GM21528 (cell line): Measurements from ENCODE around the gene SLC9A7.

Experiments used
- ATAC-seq: cut with Tn5 transposase; IDR thresholded peaks from one replicate; pipeline ENCODE4 v1.9.1; 2021; ENCODE audit warnings: mild to moderate bottlenecking, moderate library complexity; ENCODE audit not compliant: unreplicated experiment, low FRiP score

SLC9A7 gene

DNA sequence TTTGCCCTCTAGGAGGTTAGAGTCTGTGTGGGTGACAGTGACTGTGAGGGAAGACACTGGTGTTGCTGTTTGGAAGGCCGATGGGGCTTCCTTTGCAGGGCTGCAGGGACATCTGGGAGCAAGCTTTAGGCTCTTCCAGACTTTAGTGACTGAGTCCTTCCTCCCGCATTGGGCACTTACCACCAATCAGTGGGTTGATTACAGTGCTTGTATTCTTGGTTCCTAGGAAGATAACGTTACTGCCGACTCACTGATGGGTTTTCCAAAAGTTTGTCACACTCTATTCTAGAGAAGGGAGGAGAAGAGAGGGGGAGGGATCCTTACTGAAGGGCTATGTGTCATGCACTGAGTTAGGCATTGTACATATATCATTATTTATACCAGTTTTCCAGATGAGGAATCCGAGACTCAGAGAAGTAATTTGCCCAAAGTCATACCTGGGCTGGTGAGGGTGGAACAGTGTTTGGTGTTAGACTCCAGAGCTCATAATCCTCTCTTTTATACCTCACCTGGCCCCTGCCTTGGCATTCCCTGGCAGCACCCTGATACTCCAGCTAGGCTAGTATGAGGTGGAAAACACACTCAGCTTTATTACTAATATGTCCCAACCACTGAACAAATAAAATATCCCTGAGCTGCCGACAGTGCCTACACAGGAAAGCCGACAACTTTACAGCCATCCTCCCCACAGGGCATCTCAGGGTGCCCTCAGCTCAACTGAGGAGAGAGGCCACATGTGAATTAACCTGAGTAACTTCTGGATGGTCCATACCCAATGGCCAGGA lies 181.5 kb downstream of the SLC9A7 start:
- ATAC-seq, result no peak

DNA sequence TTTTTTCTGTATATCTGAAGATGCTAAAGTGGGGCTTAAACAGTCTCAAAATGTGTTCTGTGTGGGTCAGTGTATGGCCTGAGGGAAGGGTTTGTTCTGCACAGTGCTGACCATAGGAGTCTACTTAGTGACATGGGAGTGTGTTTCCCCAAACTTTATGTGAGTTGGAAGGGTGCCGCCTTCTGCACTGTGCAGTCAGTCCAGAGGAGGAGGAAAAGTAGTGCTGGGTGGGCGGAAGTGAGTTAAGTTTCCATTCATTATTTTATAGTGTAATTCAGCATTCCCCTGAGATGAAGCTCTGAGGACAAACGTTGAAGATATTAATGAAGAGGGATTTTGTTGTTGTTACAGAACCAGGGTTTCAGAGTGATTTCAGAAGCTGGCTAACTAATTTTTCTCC lies 182.5 kb downstream of the SLC9A7 start:
- no peak for ATAC-seq

DNA sequence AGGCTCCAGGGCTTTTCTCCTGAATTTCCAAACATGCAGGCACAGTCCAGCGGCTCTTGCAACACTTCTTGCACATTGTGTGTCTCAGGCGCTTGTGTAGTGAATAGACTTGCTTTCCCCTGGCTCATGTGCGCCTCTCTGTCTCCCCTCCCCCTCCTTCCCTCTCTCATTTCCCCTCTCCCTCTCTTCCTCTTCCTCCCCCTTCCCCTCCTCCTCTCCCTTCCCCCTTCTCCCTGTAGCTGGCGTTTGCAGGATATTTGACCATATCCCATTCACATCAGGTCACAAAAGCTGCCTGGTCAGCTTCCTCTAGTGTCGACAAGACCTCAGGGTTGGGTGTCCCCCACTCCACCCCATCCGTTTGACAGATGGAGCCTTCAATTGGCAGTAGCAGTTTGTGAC lies 182.9 kb downstream of the SLC9A7 start:
- ATAC-seq, result no peak

DNA sequence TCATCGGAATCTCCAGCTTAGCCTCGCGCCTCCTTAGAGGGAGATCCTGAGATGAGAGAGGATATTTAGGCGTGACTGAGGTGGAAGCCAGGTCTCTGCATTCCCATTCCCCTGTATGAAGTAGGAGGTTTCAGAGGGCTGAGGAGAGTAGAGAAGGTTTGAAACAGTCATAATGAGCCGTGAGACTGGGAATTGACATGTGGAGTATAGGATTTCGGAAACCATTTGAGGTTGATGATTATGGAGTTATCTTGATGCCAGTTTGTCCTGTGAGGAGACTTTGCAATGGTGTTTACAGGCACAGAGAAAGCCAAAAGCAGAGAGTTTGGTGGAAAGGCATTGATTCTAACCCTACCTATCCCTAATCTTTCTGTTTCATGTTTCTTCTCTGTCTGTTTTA lies 183.3 kb downstream of the SLC9A7 start:
- no peak for ATAC-seq

DNA sequence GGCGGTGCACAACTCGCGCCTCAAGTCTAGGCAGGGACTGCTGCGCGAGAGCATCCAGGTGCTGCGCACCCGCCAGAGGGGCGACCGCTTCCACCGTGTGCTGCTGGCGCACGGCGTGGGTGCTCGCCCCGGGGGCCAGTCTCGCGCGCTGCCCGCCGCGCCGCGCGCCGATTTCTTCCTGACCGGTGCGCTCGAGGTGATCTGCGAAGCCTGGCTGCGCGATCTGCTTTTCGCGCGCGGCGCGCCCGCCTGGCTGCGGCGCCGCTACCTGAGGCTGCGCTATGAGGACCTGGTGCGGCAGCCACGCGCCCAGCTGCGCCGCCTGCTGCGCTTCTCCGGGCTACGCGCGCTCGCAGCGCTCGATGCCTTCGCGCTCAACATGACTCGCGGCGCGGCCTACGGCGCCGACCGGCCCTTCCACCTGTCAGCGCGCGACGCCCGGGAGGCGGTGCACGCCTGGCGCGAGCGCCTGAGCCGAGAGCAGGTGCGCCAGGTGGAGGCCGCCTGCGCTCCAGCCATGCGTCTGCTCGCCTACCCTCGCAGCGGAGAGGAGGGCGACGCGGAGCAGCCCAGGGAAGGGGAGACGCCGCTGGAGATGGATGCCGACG lies 184.0 kb downstream of the SLC9A7 start:
- peak; percentile 15 for ATAC-seq

DNA sequence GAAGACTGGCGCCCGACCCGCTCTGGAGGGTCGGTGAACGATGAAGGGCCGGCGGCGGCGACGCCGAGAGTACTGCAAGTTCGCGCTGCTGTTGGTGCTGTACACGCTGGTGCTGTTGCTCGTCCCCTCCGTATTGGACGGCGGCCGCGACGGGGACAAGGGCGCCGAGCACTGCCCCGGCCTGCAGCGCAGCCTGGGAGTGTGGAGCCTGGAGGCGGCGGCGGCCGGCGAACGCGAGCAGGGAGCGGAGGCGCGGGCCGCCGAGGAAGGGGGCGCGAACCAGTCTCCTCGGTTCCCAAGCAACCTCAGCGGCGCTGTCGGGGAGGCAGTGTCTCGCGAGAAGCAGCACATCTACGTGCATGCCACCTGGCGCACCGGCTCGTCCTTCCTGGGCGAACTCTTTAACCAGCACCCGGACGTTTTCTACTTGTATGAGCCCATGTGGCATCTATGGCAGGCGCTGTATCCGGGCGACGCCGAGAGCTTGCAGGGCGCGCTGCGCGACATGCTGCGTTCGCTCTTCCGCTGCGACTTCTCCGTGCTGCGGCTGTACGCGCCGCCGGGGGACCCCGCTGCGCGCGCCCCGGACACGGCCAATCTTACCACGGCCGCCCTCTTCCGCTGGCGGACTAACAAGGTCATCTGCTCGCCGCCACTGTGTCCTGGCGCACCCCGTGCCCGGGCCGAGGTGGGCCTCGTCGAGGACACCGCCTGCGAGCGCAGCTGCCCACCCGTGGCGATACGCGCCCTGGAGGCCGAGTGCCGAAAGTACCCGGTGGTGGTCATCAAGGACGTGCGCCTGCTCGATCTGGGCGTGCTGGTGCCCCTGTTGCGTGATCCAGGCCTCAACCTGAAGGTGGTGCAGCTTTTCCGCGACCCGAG lies 184.8 kb downstream of the SLC9A7 start:
- ATAC-seq, result peak; percentile 39

DNA sequence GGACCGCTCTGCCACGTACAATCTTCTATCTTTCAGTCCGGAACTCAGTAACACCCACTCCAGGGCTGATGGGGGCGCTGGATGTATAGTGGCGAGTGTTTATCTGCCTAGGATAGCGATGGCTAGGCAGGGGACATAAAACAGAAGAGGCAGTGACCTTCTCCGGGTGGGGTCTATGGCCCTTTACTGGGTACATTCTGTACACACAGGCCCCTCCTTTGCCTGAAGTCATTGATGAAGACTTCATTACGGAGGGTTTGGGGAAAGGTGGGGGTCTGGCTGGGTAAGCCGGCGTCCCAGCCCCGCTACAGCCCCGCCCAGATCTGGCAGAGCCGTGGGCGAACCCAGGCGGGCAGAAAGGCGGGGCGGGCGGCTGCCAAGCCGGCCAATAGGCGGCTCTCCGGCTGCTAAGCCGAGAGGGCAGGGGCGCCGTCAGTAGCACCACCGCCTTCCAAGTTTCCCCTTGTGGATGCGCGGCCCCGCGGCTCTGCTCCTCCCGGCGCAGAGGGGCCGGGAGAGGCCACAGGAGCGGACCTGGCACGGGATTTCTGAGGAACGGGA lies 185.5 kb downstream of the SLC9A7 start, which contains the start of gene CHST7:
Gene CHST7, plus strand, starts transcription at position 435 of the 561 bp plus-strand sequence. CDS start 167 bp downstream, outside the sequence.
- peak; percentile 56 for ATAC-seq

DNA sequence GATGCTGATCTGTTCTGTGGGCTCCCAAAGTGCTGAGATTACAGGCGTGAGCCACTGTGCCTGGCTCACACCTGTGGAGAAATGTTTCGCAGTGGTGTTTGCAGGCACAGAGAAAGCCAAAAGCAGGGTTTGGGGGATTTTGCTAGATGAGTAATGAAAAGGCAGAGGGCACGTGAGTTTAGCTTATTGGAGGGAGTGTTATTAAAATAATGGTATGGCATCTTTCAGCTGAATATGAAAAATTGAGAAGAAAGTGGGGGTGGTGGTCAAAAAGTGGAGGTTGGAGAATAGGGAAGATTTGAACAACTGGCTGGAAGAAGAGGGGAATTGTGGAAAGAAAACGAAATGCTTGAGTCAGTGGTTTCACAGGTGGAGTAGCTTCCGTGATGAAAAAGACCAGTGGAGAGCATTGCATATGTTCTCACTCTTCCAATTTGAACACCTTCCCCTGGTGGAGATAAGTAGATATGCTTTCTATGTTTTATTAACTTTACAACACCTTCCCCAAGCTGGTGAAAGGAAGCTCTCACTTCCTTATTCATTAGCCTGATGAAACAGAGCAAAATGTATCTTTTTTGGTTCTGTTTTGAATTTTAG lies 186.5 kb downstream of the SLC9A7 start:
- ATAC-seq, result peak; percentile 35

DNA sequence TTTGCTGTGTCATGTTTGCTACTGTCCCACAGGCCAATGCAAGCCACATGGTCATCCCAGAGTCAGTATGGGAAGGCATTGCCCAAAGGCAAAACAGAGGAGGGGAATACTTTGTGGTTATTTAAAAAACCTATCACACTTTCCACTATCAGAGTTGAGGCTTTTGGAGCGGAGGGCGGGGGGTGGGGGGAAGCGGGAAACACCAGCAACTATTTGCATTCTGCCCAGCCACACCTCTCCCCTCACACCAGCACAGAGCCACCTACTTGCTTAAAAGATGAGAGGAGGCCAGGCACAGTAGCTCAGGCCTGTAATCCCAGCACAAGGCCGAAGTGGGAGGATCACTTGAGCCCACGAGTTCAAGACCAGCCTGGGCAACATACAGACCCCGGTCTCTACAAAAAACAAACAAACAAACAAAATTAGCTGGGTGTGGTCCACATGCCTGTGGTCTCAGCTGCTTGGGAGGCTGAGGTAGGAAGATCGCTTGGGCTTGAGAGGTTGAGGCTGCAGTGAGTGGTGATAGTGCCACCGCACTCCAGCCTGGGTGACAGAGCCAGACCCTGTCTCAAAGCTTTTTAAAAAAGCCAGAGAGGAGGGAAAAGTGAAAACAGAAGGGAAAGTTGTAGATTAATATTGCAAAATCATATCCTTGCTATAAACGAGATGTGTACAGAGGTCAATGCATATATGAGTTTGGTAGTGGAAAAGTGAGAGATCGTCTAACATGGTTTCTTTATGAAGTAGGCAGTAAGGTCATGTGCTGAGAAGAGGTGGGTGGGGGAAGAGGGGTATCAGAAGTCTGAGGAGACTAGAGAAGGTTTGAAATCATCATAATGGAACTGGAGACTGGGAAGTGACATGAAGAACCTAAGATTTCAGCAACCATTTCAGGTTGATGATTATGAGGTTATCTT lies 187.2 kb downstream of the SLC9A7 start:
- no peak for ATAC-seq

DNA sequence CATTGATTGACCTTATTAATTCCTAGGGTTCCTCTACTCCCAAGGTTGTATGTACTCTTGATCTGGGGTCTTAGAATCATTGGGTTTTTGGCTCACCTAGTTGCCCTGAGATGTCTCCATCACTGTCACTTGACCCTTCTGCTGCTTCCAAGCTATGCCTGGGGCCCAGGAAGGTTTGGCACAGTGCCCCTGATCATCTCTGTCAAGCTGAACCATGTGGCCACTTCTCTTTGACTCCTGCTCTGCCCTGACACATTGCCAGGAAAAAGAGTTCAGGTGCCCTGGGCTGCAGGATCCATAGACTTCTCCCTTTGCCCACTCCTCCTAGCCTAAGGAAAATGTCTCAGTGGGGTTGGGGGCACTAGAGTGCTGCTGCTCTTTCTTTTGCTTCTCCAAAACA lies 189.3 kb downstream of the SLC9A7 start:
- ATAC-seq, result no peak

DNA sequence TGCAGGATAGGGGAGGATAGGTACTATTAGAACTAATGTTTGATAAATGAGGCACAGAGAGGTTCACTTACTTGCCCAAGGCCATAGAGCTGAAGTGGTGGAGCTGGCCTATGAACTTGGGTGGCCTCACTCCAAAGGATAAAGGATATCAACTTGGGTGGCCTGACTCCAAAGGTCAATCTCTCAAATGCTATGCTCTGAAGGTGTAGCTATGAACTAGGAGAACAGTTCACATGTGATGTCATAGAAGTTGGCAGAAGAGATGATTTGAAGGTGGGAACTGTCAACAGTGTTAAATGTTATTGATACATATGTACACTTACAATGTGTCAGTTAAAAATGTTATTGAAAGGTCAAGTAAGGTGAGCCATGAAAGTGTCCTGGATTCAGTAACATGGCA lies 191.5 kb downstream of the SLC9A7 start:
- ATAC-seq, result no peak

DNA sequence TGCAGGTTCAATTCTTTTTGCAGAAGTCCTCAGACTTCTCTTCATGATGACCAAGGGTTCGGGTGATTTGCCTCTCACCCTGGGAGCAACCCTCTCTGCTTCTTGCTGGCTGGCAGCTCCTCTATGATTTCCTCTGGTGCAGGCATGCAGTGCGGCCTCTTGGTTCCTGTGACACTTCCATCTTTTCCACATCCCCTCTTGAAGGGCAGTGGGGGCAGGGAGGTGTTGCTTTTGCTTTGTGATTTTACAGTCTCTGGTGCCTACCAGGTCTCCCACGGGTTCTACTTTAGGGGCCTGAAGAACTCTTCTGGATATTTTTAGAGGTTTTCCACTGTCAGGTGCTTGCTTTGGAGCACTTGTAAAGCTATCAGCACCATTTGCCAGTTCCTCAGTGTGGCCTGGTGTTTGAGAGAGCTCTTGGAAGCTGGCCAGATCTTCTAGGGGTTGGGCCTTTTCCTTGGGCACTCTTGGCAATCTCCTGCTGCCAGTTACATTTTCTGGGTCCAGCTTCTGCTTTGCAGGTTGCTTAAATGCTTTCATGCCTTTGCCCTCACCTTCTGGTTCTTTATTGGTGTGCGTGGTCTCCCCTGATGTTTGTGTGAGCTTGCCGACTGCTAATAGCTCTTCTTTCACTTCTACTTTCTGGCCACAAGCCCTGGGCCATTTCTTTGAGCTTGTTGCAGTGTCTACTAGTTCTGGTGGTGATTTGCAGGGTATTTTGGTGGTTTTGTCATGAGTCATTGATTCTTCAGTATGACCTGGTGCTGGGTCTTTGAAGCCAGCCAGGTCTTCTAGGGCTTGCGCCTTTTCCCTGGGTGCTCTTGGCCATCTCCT lies 196.9 kb downstream of the SLC9A7 start:
- peak; percentile 99 for ATAC-seq

DNA sequence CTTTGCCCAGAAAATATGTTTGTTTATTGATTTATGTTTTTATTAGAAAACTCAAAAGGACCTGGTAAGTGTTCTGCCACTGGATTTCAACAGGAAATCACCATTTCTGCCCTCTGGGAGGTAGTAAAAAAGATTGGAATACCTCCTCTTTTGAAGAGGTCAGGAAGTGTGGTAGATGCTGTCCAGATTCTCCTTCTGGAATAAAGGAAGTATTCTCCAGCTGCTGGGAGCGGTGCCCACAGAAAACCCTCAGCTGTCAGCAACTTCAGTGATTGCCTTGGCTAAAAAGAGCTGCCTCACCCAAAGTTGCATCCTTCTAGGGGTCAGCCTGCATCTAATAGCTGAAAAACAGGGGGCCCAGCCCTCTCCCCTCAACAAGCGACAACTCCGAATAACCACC lies 199.9 kb downstream of the SLC9A7 start:
- ATAC-seq, result no peak

DNA sequence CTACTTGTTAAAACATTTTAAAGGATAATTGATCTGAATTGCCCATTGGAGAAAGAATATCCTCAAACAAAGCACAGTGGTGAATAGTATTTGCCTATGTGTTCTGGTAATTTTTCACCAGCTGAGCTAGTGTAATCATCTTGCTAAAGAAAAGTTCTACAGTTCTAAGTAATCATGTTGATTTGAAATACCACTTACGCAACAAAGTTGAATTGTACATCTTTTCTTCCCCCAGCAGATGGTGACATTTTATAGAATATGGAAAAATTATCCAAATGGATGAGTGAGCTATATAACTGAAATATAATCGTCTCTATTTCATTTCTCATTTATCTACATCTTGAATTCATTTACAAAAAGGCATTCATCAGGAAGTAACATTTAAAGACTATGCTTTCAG lies 204.0 kb downstream of the SLC9A7 start:
- no peak for ATAC-seq

DNA sequence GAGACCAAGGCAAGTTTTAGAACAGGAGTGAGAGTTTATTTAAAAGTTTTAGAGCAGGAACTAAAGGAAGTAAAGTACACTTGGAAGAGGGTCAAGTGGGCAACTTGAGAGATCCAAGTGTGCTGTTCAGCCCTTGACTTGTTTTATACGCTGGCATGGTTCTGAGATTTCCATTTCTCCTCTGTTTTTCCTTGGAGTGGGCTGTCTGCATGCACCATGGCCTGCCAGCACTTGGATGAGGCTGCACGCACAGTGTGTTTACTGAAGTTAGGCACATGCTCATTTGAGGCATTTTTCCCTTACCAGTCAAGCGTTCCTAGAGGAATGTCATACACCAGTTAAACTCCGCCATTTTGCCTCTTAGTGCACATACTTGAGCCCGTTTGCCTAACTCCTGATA lies 205.0 kb downstream of the SLC9A7 start:
- ATAC-seq, result no peak

DNA sequence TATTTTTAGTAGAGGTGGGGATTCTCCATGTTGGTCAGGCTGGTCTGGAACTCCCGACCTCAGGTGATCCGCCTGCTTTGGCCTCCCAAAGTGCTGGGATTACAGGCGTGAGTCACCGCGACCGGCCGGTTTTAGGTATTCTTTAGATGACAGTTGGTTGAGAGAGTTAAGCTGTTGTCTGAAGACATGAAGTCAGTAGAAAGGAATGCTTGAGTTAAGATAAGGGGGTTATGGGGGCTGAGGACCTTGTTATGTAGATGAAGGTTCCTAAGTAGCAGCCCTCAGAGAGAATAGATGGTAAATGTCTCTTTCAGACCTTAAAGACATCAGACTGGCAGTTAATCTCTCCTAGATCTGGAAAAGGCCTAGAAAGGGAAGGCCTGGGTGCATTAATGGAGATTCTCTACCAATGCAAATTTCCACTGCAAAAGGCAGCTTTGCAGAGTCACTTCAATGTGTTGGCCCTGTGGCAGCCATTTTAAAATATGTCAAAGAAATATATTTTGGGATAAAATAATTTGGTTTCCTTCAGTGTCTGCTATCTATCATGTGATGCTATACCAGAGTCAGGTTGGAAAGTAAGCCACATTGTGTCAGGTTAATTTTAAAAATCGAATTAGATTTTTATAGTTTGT lies 207.3 kb downstream of the SLC9A7 start:
- no peak for ATAC-seq

DNA sequence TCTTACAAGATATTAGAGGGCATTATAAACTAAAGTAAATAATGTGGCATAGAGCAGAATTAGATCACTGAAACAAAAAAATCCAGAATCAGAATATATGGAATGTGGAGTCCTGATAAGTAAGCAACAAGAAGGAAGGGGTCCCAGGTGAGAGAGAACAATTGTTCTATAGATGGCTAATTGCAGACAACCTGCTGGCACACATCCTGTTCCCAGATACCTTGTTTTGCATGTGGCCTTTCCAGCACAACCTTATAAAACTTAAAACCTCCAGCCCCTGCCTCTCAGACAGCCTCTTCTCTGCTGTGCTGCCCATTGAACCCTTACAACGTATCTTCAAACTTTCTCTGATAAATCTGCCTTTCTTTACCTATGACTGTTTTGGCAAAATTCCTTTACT lies 209.0 kb downstream of the SLC9A7 start:
- ATAC-seq, result no peak
